Amniotic stem cell (primary cell): ENCODE data around the gene BZW1.

Experiments used
- DNase-seq: peaks from one replicate; lab custom pipeline; 2025; lab: John Stamatoyannopoulos, UW

BZW1 gene

DNA sequence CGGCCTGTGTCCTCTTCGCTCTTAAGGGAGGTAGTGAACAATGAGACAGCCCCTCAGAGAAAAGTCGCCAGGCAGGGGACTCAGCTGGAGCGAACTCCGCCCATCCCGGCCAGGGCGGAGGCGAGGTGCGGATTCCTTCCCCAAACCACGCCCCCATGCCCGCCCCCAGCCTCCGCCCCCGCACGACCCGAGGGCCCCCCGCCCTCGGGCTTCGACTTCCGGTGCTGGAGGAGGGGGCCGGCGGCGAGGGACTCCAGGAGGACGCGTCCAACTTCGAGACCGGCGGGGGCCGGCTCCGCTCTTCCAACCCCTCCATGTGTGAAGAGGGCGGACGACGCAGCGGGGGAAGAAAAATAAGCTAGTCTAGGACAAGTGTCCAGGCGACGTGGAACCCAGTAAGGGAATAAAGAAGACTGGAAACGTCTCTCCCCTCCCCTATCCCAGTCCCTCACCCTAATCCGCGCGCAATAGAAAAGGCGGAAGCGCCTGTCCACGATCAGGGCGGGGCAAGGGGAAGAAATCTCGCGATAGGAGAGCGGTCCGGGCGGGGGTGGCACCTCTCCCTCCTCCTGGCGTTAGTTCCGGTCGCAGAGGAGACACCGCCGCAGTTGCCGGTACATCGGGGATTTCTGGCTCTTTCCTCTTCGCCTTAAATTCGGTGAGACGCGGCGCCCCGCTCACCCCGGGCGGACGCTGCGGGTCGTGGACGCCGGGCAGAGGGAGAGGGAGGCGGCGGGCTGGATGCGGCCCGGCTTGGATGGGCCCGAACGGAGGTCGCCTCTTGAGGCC, at the start of gene BZW1:
TSS of gene BZW1 (plus strand) at position 578 of the 789 bp plus-strand sequence. CDS start 1,308 bp downstream, outside the sequence.
- DNase-seq, result peak; percentile 94

DNA sequence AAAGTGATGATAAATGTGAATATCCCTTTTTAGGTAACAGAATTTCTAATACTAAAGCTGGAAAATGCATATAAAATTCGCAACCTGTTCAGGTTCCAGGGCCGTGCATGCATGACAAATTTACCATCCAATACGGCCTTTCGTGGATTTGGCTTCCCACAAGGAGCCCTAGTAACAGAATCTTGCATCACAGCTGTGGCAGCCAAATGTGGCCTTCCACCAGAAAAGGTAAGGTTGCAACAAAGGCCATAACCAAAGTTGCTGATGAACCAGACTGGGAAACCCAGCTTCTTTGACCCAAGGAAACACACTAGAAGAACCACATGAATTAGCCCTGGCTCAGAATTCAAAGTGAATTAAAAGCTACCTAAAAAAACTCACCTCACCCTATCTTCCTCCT, 49.6 kb upstream of the BZW1 start:
- no peak for DNase-seq

DNA sequence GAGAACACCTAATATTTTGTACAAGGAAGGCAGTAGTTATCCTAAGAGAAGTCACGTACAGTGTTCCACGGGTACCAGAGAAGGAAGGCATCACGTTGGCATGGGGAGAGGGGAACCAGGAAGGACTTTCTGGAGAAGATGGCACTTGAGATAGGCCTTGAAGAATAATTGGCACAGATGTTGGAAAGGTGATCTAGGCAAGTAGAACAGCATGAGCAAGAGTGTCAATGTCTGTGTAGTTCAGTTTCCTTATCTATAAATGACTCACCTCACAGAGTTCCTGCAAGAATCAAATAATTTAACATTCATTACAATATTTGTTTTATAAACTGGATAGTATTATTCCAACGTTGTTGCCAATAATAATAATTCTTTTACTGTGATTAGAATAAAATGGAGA, 48.3 kb upstream of the BZW1 start:
- no peak for DNase-seq

DNA sequence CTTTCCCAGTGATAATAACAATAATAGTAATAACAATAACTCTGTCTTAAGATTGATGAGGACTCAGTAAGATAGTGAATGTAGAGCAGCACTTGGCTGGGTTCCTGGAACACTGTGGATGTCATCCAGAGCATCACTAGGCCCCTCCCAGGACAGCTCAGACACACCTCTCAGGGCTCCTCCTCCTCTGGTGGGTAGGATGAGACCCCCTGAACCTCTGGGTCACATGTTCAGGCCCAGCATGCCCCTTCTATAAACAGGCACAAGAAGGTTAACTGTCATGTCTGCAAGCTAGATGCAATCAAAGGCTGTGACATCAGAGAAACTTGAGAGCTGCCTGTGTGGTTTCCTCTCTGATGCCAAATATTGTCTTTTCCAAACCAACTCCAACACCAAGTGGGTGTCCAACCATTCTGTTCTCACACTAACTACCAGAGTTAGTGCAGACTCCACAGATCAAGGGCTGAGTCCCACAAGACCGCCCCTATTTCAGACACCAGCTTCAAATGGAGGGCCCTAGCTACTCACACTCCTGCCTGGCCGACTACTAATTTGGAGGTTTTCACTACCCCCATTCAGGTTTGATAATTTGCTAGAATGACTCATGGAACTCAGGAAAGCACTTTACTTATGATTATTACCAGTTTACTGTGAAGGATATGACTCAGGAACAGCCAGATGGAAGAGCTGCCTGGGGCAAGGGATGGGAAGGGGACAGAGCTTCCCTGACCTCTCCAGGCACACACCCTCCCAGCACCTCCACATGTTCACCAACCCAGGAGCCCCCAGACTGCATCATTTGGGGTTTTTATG, 46.4 kb upstream of the BZW1 start:
- DNase-seq, result peak; percentile 66

DNA sequence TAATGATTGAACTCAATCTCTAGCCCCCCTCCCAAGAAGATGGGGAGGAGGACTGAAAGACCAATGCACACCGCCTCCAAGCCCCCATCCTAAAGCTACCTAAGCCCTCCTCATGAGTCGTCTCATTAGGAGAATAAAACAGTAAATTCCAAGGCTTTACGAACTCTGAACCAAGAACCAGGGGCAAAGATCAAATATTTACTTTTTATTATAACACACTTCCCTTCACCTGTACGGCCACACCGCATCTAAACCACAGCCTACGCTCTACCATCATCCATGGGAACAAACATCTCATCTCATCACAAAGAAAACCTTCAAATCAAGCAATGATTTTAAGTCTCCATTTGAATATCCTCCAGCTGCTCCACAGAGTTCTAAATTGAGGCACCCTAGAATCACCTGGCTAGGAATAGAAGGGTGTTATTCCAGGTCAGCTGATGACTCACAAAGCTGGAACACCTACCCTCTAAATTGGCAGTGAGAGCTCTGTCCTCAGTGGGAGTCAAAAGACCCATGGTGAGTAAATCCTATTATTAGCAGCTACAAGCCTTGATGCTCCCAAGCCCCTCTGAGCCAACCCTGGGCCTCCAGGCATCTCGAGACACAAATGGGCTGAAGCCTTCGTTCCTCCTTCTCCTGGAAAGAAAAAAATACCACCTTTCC, 45.6 kb upstream of the BZW1 start:
- no peak for DNase-seq

DNA sequence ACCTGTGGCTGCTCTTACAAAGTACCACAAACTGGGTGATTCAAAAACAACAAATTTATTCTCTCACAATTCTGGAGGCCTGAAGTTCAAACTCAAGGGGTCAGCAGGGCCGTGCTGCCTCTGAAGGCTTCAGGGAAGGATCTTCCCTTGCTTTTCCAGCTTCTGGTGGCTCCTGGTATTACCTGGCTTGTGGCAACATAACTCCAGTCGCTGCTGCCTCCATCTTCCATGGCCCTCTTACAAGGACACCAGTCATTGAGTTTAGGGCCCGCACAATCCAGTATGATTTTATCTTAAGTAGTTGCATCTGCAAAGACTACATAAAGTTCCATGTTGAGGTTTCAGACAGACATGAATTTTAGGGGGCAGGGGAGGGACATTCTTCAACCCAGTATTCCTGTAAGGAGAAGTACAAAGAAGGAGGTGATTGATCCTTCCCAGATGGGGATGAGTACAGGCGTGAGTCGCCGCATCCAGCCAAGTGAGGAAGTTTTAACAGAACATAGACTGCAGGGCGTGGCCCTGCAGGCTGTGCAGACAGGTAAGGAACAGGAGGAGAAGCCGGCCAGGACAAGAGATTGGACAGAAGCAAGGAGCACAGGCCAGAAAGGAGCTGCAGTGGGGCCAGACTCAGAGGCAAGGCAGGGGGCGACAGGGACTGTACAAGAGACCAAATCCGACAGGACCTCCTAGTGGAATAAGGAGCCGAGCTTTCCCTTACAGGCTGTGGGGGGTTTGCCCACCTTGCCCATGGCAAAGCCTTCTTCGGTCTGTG, 44.4 kb upstream of the BZW1 start:
- DNase-seq, result no peak

DNA sequence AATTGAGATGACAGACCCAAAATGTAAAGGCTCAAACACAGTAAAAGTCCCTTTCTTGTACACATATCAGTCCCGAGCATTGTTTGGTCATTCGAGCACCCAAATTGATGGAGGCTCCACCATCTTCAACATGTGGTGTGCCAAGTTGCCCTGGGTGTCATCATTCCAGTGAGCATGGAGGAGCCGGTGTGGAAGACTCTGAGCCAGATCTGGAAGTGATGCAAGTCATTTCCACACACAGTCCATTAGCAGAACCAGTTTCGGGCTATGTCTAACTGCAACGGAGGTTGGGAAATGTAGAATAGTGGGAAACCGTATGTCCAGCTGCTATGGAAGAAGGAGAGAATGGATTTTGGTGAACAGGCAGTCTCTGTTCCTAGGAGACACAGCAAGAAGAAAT, 40.9 kb upstream of the BZW1 start:
- DNase-seq, result no peak

DNA sequence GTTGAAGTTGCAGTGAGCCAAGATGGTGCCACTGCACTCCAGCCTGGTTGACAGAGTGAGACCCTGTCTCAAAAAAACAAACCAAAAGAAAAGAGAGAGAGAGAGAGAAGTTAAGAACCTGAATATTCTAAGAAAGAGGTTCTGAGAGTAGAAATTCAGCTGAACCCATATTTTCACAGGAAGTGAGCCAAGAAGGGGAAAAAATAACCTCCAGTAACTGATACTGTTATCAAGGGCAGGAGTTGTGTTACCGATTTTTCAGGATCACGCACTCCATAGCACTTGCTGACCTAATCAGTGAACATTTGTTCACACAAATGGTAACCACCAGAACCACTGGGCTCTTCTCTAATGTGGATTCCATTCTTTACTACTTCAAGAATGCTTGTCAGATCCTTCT, 39.1 kb upstream of the BZW1 start:
- DNase-seq, result no peak

DNA sequence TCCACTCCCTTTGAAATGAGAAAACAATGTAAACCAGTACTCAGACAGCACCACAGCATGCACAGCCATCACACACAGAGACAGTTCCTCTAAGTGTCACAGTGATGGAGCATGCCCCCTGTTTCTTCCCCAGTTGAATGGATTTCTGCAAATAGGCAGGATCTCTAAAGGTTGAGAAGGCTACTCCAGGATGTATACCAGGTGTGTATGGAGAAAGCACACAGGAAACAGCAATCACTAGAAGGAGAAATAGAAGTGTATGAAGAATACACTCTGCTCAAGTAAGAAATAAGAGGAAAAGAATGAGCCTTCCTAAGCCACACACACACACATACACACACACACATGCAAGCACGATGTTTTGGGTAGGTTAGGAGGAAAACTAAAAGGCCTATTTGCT, 38.6 kb upstream of the BZW1 start:
- DNase-seq, result no peak

DNA sequence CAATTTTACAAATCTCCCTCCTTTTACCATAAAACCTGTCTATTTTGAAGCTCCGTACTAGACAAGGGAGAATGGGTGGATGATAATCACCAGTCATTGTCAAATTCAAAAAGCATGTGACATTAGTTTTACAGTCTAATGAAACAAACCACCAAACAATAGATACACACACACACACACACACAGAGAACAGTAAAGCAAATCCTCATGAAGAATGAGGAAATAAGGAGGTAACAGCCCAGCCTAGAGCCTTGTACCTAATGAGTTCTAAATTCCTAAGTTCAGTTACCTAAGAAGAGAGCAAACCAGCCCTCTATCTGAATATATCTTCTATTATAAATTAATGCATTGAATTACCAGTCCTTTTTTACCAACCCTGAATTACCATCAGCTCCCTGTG, 36.8 kb upstream of the BZW1 start:
- DNase-seq, result no peak

DNA sequence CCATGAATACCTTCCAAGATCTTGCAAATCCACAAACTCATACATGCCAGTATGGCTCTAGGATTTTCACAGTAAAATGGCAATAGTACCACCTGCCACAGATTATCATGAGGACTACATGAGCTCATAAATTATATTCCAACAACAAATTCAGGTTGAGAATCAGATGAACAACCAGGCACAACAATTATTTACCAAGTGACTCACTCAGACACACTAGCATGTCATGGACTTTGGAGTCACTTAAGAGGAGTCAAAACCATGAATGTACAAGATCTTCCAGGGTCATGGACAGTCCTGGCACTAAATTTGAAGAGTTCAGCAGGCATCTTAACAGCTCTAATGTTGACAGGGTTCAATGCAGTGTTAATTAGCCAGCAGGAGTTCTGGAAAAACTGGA, 34.4 kb upstream of the BZW1 start:
- no peak for DNase-seq

DNA sequence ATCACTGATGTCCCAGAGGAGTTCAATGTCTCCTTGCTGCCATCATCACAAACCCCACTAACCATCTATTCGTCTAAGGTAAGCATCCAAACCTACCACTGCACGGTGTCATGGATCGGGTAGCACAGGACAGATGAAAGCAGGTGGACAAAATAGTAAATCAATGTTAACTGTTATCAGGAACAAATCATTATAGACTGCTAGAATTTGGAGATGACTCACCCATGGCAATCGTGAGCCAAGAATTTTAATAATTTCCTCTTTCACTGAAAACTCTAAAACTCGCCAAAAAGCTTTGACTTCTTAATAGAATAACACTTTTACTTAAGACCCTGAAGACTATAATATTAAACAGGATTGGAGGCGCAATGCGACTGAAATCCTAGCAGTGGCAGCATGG, 33.7 kb upstream of the BZW1 start:
- no peak for DNase-seq

DNA sequence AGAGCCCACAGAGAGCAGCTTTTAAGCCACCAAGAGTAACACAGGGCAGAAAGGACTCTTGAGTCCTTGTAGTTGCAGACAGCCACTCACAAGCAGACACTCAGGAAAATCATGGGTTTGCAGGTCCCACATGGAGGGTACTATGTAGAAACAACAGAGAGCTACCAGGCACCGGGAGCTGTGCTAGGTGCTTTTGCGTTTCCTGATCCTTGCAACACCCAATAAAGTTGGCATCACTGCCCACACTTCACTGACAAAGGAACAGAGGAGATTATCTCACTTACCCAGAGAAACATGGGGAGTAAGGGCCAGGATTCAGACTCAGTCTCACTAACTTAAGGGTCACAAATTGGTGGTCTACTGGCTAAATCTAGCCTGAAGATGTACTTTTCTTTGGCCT, 32.5 kb upstream of the BZW1 start:
- DNase-seq, result no peak

DNA sequence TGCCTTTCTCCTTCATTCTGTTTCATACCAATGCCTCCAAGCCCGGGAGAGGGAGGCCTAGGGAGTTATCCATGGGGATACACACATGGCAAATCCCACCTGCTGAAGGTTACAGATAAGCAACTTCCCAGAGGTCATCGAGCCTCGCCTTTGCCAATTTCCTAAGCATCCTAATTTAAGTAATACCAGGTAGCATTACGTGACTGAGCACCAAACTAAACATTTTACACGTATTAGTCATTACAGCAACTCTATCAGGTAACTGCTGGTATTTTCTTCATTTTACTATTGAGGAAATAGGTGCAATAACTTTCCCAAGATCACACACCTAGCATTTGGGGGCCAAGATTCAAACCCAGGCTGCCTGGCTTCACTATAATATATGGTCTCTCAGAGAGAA, 30.1 kb upstream of the BZW1 start:
- no peak for DNase-seq

DNA sequence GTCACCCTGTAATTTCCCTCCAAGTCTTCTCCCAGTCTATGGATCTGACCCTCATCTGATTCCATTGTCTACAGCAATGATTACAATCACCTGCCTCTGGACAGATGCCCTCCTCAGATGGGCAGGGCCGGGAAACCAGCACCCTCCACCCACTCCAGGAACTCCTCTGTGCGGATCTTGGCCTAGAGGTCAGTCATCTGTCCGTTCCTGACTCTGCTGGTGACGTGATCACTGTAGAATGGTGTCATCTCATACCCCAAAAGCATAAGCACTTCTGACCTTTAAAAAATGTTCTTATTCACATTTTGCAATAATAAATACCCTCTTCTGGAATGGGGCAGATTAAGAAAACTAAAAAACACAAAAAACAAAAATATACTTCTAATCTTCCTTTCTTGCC, 29.5 kb upstream of the BZW1 start:
- no peak for DNase-seq

DNA sequence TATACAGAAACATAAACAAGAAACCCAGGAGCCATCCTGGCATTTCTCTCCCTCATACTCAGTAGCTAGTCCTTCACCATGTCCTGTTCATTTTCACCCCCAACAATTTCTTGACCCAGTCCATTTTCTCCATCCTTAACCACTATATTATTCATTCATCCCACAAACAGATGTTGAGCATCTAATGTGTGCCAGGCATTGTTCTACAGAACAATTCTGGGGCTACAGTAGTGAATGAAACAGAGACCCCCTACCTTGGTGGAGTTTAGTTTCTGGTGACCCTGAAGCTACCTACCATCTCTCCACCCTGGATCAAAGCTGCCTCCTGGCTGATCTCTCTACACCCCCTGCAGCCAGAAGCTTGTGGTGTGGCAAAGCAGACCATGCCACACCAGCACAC, 27.5 kb upstream of the BZW1 start:
- no peak for DNase-seq

DNA sequence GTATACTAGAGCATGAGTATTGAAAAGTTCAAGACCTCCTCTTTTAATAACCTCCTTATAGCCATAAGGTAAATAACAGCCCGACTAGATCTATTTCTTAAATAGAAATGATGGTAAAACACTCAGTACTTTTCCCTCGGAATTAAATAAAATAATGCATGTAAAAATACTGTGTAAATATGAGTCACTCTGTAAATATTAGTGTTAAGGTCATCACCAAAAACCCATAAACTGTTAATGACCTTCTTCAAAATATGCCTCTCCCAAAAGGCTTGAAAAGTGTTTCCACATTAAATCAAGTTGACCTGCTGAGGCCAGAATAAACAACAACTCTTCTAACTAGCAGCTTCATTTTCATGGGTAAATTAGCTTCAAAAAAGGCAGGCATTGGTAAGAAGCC, 25.3 kb upstream of the BZW1 start:
- no peak for DNase-seq

DNA sequence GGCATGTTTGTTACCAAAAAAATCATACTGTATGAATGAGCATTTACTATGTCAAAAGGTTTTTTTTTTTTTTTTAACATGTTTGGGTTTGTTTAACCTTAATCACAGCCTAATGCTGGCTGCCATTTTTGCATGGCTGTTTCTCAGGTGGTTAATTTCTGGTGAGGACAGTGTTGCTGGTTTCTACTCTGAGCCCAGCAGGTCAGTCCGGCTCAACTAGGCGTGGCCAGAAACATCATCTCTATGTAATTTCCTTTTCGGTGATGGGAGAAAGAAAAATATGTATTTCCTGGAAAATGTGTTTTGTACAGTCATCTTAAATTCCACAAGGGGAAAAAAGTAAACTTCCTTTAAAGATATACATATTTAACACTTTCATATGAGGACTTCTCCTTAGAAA, 24.9 kb upstream of the BZW1 start:
- DNase-seq, result peak; percentile 25

DNA sequence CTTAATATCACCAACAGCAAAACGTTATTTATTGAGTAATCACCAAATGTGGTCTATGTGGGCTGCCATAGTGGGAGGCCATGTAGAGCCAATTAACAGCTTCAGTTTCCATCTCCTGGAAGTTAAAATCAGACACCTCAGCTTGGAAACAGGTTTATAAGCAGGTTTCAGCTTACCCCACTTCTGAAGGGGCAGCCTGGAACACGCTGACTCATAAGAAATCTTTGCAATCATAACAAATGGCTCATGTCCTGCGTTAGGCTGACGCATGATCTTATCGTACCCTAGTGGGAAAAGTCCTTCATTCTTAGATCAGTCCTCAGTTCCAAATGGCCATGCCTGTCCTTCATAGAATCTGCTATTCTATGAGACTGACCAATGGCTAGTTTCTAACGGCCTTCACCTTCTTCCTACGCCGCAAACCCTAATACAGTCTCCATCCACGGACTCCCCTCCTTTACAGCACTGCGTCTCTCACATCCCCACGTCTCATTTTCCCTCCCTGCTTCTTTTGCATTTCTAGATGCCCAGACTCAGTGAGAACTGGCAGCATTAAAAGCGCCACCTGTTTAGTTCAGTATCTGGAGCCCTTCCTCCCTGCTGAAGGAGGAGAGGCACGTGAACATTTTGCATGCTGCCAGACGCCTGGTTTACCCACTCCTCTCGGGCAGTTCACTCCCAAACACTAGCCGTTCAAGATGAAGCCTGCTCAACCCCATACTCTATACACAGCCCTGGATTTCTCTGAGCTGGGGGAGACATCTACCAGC, 24.2 kb upstream of the BZW1 start:
- peak; percentile 53 for DNase-seq

DNA sequence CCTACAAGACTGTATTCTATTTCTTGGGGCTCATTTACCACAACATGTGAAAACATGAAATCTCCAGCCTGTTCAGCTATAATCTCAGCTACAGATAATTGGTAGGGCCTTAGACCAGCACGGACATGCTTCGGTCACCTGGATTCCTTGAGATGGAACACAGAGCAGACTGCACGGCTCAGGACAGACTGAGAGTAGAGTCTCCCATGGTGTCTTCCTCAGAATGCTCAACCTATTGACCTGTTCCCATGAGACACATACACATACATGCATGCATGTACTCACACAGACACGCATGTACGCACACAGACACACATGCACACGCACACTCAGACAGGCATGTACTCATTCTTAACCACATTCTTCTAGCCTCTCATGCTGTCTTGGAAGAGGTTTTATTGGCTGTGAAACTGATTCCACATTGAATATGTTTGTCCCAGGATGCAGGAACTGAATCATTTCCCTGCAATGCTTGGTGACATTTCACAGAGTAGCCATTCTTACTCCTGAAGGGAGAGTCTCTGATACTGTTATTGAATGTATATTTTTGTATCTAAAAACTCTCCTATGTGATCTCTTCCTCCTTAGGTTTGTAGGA, 23.5 kb upstream of the BZW1 start:
- DNase-seq, result no peak

DNA sequence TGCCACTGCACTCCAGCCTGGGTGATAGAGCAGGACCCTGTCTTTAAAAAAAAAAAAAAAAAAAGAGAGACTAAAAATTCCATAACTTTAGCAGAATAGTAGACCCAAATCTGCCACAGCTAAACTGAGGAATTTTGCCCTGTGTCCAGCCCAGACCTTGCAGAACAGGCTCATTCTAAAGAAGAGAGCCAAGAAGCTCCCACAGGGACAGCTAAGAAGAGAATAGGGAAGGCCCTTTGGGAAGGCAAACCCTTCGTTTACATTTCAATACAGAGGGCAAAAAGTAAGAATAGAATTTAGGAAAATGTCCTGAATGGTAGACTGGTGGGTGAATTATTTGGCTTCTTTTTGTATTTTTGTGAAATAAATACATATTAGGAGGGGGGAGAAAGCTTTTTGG, 21.5 kb upstream of the BZW1 start:
- DNase-seq, result no peak
